HL-60 (cell line): Measurements from ENCODE around the gene SNTG2.

Experiments used
- DNase-seq, 2 experiments: peaks; one replicate each; pipeline ENCODE4 v3.0.0-alpha.2; 2010 to 2020; ENCODE audit warnings: low read depth in 1 of 2, low spot score in 1 of 2
- H3K27ac ChIP-seq: fragments of 250-450 bp; sonication (Bioruptor Pico); replicated peaks from 2 replicates; pipeline ENCODE4 v1.5.1; 2020; ENCODE audit warnings: mild to moderate bottlenecking, moderate library complexity
- H3K27me3 ChIP-seq: fragments of 250-450 bp; sonication (Bioruptor Pico); 2 replicates; pipeline ENCODE4 v1.5.1; 2021; ENCODE audit warnings: mild to moderate bottlenecking, moderate library complexity; ENCODE audit not compliant: insufficient read depth, poor library complexity, severe bottlenecking
- H3K4me3 ChIP-seq: replicated peaks from 2 replicates; pipeline ENCODE4 v1.5.1; 2011; ENCODE audit warnings: mild to moderate bottlenecking, control low read depth, low read length; ENCODE audit not compliant: insufficient read depth
- GABPA ChIP-seq: IDR thresholded peaks from 2 replicates; pipeline ENCODE4 v1.6.1; 2012; ENCODE audit warnings: low read depth
- POLR2AphosphoS5 ChIP-seq: IDR thresholded peaks from 2 replicates; pipeline ENCODE4 v1.6.1; 2012; ENCODE audit warnings: low read depth
- REST ChIP-seq: IDR thresholded peaks from 2 replicates; pipeline ENCODE4 v1.6.1; 2012; ENCODE audit warnings: low read depth; ENCODE audit not compliant: insufficient replicate concordance
- SPI1 ChIP-seq: IDR thresholded peaks from 2 replicates; pipeline ENCODE4 v1.6.1; 2012; ENCODE audit warnings: low read depth, mild to moderate bottlenecking, borderline replicate concordance
- TF ChIP-seq, protein P1 (sequence below): IDR thresholded peaks from one replicate; pipeline ENCODE4 v1.5.1; 2011; ENCODE audit warnings: low read length, control low read depth, inconsistent platforms; ENCODE audit not compliant: insufficient read depth

The SNTG2 gene

GRCh38 chr2:1324884-1325283 is 374.2 kb downstream of the SNTG2 start:
- TF ChIP-seq REST: no peak
- no peak for TF ChIP-seq POLR2AphosphoS5
- TF ChIP-seq, protein P1, sequence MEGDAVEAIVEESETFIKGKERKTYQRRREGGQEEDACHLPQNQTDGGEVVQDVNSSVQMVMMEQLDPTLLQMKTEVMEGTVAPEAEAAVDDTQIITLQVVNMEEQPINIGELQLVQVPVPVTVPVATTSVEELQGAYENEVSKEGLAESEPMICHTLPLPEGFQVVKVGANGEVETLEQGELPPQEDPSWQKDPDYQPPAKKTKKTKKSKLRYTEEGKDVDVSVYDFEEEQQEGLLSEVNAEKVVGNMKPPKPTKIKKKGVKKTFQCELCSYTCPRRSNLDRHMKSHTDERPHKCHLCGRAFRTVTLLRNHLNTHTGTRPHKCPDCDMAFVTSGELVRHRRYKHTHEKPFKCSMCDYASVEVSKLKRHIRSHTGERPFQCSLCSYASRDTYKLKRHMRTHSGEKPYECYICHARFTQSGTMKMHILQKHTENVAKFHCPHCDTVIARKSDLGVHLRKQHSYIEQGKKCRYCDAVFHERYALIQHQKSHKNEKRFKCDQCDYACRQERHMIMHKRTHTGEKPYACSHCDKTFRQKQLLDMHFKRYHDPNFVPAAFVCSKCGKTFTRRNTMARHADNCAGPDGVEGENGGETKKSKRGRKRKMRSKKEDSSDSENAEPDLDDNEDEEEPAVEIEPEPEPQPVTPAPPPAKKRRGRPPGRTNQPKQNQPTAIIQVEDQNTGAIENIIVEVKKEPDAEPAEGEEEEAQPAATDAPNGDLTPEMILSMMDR: no peak
- no peak for TF ChIP-seq SPI1
- TF ChIP-seq GABPA: no peak
- DNase-seq: no peak
- H3K4me3 ChIP-seq: no peak overlapping the region

DNA sequence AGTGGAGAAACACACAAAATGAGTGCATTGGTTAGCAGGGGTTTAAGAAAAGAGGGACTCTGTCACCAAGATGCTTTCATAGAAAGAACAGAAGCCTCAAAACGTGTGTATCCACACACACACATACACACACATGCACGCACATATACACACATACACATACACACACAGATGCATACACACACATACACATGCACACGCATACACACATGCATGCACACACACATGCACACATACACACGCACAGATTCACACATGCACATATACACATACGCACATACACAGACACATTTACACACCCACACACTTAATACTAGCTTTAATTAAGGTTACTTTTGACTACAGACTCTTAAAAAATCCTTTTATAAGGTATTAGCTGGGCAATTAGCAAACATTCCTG is 378.0 kb downstream of the SNTG2 start:
- H3K4me3 ChIP-seq: no peak overlapping the region
- no peaks in the 10 kb centered on the region for H3K27me3 ChIP-seq
- DNase-seq: no peak
- TF ChIP-seq, protein P1: no peak
- no peak overlapping the region for H3K27ac ChIP-seq

More at GRCh38 chr2:1324884-1325283, 374.2 kb downstream of the SNTG2 start:
- no peak overlapping the region for H3K27ac ChIP-seq
- no peaks in the 10 kb centered on the region for H3K27me3 ChIP-seq

DNA sequence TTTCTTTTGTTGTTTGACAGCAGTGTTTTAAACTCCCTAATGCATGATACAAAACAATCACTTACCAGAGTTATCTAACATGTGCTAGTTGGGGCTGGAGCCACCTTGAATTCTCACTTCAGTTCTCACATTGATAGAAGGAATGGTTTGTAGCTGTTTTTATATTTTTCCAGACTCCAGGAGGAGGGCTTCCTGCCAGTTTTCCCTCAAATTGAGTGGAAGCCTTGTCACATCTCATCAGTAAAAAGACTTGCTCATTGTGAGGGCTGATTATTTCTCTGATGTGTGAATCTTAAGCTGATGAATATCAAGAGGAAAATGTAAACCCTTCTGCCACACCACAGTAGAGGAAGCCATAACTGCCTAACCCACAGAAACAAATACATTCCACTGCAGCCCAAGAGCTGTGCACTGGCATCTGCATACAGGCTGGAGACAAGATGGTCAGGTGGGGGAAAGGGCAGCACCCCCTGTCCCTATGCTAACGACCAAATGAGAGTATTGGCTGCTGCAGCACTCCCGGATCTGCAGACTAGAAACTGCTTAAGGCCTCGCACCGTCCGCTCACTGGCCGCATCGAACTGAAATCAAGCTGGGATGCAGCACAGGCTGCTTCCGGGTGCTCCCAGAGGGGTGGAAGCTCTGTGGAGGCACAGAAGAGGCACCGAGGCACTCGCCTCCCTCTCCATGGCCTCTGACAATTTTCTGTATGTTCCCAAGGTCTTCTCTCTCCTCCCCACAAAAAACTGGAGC is 388.9 kb downstream of the SNTG2 start:
- Histone ChIP-seq H3K27ac (no peak overlapping the region), H3K4me3 (no peak overlapping the region), H3K27me3 (no peaks in the 10 kb centered on the region)
- DNase-seq: no peak
- no peak for TF ChIP-seq GABPA
- TF ChIP-seq SPI1: no peak
- TF ChIP-seq, protein P1: no peak
- no peak for TF ChIP-seq POLR2AphosphoS5
- no peak for TF ChIP-seq REST

- TF ChIP-seq GABPA (no peak), POLR2AphosphoS5 (no peak), REST (no peak), SPI1 (no peak)
- TF ChIP-seq, protein P1: no peak
- no peak overlapping the region for H3K4me3 ChIP-seq
- H3K27me3 ChIP-seq: no peaks in the 10 kb centered on the region
- no peak overlapping the region for H3K27ac ChIP-seq
- no peak for DNase-seq
Observed at GRCh38 chr2:1340141-1340512, 389.5 kb downstream of the SNTG2 start.
